SU-DHL-6 (cell line): Measurements from ENCODE around the gene NEK6.

ENCODE experiments used
- CTCF ChIP-seq: fragments of 200-600 bp; sonication (generic); IDR thresholded peaks from one replicate; pipeline ENCODE4 v1.5.1; 2017; ENCODE audit warnings: antibody characterized with exemption, mild to moderate bottlenecking, low read length, moderate library complexity; ENCODE audit not compliant: insufficient read depth, poor library complexity, severe bottlenecking
- EZH2phosphoT487 ChIP-seq: fragments of 200-600 bp; sonication (generic), shearing (Covaris generic); conservative IDR thresholded peaks from 2 replicates; pipeline ENCODE4 v1.6.1; 2018; ENCODE audit warnings: mild to moderate bottlenecking, antibody characterized with exemption, low read length, moderate library complexity, mixed read lengths

GRCh38 chr9:124292696-124293593 lies 35.2 kb downstream of the NEK6 start:
- TF ChIP-seq CTCF (no peak), EZH2phosphoT487 (no peak)
